ENCODE results near the gene PCED1A.

The PCED1A gene

GRCh38 chr20:2807019-2807418, 33.4 kb downstream of the PCED1A start:
- no peak for DNase-seq
- Histone ChIP-seq H3K9me3 (no peaks in the 10 kb centered on the region), H3K36me3 (no peaks in the 10 kb centered on the region), H3K4me1 (no peaks in the 10 kb centered on the region), H3K4me3 (ENCODE audit: low read depth, low read length) (no peak overlapping the region), H3K27me3 (peaks cover 34% of the 10 kb centered on the region)
- TF ChIP-seq, protein P1, sequence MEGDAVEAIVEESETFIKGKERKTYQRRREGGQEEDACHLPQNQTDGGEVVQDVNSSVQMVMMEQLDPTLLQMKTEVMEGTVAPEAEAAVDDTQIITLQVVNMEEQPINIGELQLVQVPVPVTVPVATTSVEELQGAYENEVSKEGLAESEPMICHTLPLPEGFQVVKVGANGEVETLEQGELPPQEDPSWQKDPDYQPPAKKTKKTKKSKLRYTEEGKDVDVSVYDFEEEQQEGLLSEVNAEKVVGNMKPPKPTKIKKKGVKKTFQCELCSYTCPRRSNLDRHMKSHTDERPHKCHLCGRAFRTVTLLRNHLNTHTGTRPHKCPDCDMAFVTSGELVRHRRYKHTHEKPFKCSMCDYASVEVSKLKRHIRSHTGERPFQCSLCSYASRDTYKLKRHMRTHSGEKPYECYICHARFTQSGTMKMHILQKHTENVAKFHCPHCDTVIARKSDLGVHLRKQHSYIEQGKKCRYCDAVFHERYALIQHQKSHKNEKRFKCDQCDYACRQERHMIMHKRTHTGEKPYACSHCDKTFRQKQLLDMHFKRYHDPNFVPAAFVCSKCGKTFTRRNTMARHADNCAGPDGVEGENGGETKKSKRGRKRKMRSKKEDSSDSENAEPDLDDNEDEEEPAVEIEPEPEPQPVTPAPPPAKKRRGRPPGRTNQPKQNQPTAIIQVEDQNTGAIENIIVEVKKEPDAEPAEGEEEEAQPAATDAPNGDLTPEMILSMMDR (IDR thresholded peaks at IDR 0.05; ENCODE audit: low read depth, low read length), result no peak

- H3K36me3 ChIP-seq, result no peaks in the 10 kb centered on the region
- H3K4me3 ChIP-seq (ENCODE audit: low read depth, low read length), result no peak overlapping the region
- H3K4me1 ChIP-seq, result no peaks in the 10 kb centered on the region
- no peaks in the 10 kb centered on the region for H3K9me3 ChIP-seq
- TF ChIP-seq, protein P1 (IDR thresholded peaks at IDR 0.05; ENCODE audit: low read depth, low read length), result no peak
- peaks cover 39% of the 10 kb centered on the region for H3K27me3 ChIP-seq
- no peak for DNase-seq
Measured at GRCh38 chr20:2806351-2806701, 34.1 kb downstream of the PCED1A start.

GRCh38 chr20:2805689-2806350, 34.6 kb downstream of the PCED1A start:
- H3K36me3 ChIP-seq, result no peaks in the 10 kb centered on the region
- H3K27me3 ChIP-seq, result peaks cover 44% of the 10 kb centered on the region
- H3K4me1 ChIP-seq, result no peaks in the 10 kb centered on the region
- no peak for DNase-seq
- H3K9me3 ChIP-seq, result no peaks in the 10 kb centered on the region
- TF ChIP-seq, protein P1 (IDR thresholded peaks at IDR 0.05; ENCODE audit: low read depth, low read length), result no peak
- no peak overlapping the region for H3K4me3 ChIP-seq (ENCODE audit: low read depth, low read length)

- H3K27me3 ChIP-seq, result peaks cover 49% of the 10 kb centered on the region
- TF ChIP-seq, protein P1 (IDR thresholded peaks at IDR 0.05; ENCODE audit: low read depth, low read length), result no peak
Measured at GRCh38 chr20:2804852-2805688, 35.4 kb downstream of the PCED1A start.

DNA sequence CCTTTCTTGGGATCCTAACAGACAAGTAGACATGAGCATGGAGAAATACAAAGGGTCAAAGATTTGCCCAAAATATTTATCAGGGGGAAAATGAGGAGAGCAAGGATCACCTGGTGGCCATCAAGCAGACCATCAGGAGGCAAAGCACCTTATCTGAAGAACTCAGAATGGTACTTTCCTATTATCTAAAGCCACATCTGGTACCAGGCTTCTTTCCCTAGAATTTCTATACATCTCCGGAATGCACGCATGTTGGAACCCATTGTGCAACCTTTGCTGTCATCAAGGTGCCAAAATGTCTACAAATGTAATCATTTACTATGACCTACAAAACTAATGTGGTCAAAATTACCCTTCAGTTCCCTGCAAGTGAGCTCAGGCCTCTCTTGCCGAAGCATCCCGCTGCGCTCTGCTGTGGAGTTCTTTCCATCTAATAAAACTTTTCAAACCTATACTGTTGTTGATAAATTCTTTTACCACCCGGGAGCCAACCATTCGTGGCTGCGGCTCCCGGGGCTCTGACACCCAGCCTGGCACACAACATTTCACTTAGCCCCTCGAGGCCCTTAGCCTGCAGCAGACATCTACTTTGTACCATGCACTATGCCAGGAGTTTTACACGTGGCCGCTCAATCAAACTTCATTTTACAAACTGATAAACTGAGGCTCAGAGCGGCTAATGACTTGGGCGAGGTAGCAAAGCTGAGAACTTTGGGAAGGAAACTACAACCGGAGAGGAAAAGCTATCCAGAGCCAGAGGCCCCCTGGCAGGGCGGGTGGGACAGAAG, 36.2 kb downstream of the PCED1A start:
- Histone ChIP-seq H3K9me3 (no peaks in the 10 kb centered on the region), H3K36me3 (no peaks in the 10 kb centered on the region), H3K4me1 (no peaks in the 10 kb centered on the region), H3K4me3 (ENCODE audit: low read depth, low read length) (no peak overlapping the region), H3K27me3 (peaks cover 55% of the 10 kb centered on the region)
- DNase-seq, result no peak
- TF ChIP-seq, protein P1 (IDR thresholded peaks at IDR 0.05; ENCODE audit: low read depth, low read length), result no peak

More at GRCh38 chr20:2804852-2805688, 35.4 kb downstream of the PCED1A start:
- no peaks in the 10 kb centered on the region for H3K9me3 ChIP-seq
- no peak for DNase-seq
- no peaks in the 10 kb centered on the region for H3K36me3 ChIP-seq
- H3K4me1 ChIP-seq, result no peaks in the 10 kb centered on the region
- H3K4me3 ChIP-seq (ENCODE audit: low read depth, low read length), result no peak overlapping the region
